HG02840 (cell line): ENCODE measurements around the gene IQGAP1.
"Not testable (repeated sequence)": the region's sequence is repeated elsewhere in the genome, so short reads cannot be mapped to it uniquely, and the experiment has no call there.

Experiments
- ATAC-seq: cut with Tn5 transposase; IDR thresholded peaks from one replicate; pipeline ENCODE4 v1.9.1; 2021; ENCODE audit warnings: mild to moderate bottlenecking, moderate library complexity, moderate number of reproducible peaks; ENCODE audit not compliant: unreplicated experiment, low FRiP score

IQGAP1 gene

DNA sequence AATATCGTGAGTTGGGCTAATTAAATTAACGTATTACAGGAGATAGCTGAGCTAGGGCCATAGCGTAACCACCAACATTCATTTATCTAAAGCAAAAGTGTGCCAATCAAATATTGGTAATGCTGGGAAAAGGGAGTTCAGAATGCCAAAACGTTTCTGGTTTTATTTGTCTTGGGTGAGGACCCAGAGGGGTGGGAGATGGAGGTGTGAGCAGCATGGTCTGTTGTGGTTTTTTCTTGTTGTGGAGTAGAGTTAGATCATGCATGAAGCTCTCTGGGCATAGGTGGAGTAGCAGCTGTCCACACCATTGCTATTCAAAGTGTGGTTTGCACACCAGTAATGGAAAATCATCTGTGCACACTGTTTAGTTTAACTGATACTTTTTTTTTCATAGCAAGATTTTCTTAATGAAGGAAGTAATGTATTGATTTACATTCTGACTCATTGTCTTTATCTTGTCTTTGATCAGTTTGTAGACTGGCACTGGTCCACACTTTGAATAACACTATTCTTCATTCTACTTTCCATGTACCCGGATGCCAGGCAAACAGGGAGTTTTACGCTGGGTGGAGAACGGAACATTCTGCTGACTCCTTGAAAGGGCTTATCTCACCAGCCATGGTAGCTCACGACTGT lies 90.9 kb downstream of the IQGAP1 start:
- ATAC-seq, result no peak

DNA sequence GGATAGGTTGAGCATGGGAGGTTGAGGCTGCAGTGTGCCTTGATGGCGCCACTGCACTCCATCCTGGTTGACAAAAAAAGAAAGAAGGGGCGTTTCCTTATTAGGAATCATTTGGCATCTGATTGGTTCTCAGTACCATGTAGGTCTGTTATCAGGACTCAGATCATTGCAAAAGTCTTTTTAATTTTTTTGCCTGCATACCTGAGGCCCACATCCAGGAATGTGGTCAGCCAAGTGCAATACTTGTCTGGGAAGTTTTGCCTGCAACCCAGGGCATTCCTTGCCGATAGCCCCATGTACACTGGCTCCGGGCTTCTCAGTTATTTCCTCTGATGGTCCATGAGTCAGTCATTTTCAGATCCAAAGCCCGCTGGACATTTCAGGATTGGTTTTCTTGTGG lies 91.6 kb downstream of the IQGAP1 start:
- no peak for ATAC-seq

DNA sequence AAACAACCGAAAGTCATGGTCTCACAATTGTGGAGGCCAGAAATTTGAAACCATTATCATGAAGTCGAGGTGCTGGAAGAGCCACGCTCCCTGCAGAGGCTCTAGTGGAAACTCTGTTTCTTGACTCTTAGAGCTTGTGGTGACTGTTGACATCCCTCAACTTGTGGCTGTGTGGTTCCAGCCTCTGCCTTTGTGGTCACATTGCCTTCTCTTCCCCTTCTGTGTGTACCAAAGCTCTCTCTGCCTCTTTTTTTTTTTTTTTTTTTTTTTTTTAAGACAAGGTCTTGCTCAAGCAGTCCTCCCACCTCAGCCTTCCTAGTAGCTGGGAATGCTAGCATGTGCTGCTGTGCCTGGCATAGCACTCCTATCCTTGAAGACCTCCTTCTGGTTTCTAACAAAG lies 93.0 kb downstream of the IQGAP1 start:
- ATAC-seq, result no peak

DNA sequence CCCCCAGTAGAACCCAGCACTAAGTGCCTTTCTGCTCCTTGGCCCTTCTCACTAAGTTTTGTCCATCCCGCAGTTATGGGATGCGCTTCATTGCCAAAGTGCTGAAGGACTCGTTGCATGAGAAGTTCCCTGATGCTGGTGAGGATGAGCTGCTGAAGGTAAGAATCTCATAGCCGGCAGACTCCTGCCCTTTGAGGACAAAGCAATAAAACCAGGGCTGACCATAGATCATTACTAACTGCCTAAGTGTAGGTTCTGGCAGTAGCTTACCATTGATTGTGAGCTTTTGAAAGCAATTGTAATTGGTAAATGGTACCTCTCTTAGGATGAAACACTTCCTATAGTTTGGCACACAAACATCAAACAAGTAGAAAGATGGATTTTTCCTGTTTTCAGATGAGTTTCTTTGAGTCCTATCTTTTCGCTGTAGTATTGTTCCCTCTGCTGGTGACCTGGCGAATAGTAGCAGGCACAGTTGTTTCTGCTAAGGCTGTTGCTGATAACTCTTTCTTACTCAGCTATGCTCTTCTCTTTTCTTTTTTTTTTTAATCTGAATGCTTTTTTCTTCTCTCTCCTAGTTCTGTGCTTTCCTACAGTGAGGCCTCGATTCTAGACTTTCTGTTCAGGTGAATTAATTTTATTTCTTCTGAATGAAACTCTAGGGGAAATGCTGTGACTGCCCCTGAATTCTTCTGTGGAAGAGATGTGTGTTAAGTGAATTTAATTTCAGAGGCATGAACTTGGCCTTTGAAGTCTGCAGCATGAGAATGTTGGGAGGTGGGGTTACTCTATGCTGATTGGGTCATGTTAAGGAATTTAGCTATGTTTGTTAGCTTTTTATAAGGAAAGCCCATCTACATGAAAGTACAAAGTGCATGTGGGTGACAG lies 94.3 kb downstream of the IQGAP1 start:
- ATAC-seq, result no peak

DNA sequence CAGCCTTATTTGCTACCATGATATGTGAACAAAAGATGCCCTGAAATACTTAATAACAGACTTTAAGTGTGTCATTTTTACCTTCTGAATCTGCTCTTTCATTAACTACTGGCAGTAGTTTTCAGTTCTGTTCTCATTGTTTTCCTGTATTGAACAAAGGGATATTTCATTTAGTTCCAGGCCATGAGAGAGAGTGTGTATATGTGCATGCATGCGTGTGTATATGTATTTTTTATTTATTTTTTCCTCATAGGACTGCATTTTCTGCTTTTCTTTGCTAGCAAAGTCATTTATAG lies 94.9 kb downstream of the IQGAP1 start:
- ATAC-seq, result no peak

DNA sequence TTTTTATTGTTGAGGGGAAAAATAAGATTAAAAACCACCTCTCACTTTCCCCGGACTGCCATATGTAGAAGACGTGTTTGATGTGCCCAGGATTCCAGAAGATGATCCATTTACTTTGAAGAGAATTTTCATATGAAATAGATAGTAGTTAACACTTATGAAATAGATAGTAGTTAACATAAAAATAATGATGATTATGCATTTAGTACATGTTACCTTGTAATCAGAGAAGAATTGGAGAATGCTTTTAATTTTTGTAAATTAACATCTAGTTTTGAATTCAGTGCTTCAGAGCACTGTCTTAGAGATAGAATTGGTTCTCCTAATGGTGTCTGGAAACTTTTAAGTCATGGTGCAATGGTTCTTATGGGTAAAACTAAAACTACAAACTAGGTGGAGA lies 95.6 kb downstream of the IQGAP1 start:
- no peak for ATAC-seq

DNA sequence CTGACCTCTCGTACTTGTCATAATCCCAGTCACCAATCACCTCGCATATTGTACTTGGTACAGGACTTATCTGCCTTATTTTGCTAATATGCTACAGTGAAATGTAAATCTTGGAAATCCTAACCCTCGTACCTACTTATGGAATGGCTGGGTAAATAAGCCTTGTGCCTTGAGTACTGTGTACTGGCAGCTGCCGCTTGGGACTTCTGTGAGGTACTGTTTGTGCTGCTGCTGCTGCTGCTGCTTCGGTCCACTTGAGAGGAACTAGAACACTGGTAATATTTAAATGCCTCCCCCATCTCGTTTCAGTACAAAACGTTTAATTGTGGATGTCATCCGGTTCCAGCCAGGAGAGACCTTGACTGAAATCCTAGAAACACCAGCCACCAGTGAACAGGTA lies 99.1 kb downstream of the IQGAP1 start:
- no peak for ATAC-seq

DNA sequence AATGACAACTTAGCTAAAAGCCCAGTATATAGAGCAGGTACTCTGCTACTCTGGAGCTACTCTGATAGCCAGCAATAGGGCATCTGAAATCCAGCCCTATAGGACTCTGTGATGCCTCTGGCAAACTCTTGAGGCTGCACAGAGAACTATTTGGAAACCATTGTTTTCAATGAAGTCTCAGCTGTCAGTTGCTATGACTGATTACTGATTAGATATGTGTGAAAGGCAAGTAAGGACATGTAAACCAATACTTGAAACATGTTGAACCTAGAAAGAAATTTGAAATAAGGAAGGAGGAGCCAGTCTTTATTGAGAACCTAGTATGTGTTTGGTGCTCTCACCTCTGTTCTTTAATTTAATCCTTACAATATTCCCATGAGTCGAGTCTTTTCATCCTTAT lies 101.5 kb downstream of the IQGAP1 start:
- no peak for ATAC-seq

DNA sequence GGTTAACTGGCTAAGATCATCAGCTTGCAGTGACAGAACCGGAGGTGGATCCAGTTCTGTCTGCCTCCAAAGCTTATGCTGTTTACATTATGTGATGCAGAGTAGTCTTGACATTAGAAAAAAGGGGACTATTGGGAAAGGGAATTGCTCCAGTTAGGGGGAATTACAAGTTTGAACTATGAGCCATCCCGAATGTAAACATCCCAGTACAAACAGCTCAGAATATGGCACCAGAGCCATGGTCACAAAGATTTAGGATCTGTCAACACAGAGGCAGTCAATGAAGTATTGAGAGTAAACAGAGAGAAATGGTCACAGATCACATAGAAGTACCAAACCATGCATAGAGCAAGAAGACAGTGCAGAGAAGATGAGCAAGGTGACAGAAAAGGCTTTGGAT lies 101.9 kb downstream of the IQGAP1 start:
- no peak for ATAC-seq

DNA sequence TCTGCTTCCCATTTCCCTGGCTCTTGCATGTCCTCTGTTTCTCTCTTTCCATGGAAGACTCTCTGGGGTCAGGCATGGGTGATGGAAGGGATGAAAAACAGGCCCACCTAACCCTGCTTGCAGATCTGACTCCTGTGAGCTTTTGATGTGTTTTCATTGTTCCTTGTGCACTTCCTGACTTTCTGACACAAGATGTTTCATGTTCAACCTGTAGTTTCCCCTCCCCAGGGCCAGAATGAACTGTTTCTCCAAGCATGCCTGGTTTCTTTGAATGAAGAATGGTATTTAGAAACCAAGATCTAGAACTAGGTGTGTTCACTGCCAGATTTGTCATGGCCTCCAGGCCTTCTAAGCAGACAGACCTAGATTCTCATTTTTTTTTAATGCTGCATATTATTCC lies 105.6 kb downstream of the IQGAP1 start:
- ATAC-seq, result no peak

DNA sequence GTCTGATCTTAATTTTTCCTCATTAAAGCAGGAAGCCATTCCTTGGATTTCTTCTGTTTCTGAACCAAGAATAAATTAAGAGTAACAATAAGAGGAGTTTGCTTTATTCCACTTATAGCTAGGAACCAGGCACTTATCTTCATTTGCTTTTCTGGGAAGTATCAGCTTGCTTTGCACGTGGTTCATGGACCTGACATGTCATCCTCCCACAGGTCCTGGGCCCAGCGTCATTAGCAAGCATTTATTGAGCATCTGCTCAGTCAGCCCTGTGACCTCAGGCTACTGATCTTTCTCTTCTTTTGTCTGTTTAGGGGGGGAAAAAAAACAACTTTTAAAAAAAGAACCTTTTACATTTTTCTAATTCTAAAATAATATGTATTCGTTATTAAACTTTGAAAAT lies 107.0 kb downstream of the IQGAP1 start:
- no peak for ATAC-seq

DNA sequence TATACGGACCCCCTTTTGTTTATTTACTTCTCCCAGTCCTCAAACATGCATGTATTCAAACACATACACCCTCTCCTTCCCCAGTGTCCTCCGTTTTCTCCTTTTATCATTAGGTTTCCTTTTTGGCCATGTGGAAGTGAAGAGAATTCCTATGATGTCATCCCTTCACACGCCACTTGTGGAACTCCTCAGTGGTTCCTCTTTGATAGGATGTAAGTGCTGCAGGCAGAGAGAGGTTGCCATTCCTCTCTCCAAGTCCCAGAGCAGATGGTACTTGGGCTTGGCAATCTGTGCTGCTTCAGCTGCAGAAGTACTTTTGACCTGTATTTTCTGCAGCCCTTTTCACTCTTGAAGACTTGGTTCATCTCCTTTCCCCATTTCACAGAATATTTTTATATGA lies 108.7 kb downstream of the IQGAP1 start:
- ATAC-seq, result no peak

DNA sequence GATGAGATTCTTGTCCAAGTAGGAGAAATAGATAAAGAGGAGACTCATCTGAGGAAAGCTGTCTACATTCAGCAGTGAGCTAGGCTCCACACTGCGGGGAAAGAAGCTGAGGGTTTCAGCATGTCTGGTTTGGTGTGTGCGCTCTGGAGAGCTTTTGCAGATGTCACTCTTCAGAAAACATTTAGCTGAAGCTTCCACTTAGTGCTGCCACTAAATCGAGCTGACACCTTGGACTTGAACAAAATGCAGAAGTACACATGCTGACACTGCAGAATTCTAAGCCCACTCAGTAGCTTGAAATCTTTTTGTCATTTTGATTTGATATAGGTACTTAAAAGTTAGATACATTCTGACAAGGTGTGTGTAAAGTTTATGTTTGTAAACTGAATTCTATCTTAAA lies 109.3 kb downstream of the IQGAP1 start:
- no peak for ATAC-seq

DNA sequence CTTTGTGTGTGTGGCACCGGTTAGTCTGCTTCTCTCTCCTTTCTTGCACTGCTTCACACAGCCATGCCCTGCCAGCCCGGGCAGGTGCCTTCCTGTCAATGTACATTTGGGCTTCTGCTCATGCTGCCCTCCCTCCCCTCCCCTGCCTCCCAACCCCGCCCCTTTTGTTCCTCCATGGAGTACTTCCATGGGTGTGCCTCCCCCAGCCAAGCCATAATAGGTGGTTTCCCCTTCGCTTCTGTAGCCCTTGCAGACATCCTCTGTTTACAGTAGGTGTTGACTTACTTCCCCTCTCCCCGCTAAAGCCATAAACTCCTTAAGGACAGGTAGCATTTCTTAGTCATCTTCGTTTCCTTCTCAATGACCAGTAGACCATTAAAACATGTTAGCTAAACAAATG lies 109.9 kb downstream of the IQGAP1 start:
- ATAC-seq, result no peak

DNA sequence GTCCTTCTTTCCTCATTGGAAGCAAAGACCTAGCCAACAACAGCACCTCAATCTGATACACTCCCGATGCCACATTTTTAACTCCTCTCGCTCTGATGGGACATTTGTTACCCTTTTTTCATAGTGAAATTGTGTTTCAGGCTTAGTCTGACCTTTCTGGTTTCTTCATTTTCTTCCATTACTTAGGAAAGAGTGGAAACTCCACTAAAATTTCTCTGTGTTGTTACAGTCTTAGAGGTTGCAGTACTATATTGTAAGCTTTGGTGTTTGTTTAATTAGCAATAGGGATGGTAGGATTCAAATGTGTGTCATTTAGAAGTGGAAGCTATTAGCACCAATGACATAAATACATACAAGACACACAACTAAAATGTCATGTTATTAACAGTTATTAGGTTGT lies 112.1 kb downstream of the IQGAP1 start:
- ATAC-seq, result no peak

DNA sequence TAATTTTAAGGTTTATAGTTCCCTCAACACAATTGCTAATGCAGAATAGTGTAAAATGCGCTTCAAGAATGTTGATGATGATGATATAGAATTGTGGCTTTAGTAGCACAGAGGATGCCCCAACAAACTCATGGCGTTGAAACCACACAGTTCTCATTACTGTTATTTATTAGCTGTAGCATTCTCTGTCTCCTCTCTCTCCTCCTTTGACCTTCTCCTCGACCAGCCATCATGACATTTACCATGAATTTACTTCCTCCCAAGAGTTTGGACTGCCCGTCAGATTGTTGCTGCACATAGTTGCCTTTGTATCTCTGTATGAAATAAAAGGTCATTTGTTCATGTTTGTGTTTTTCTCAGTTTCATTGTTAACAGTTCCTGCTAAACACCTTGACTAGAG lies 113.9 kb downstream of the IQGAP1 start:
- no peak for ATAC-seq

DNA sequence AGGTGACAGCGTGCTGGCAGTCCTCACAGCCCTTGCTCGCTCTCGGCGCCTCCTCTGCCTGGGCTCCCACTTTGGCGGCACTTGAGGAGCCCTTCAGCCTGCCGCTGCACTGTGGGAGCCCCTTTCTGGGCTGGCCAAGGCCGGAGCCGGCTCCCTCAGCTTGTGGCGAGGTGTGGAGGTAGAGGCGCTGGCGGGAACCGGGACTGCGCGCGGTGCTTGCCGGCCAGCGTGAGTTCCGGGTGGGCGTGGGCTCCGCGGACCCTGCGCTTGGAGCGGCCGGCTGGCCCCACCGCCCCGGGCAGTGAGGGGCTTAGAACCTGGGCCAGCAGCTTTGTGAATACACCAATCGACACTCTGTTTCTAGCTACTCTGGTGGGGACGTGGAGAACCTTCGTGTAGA lies 122.7 kb downstream of the IQGAP1 start:
- not testable (repeated sequence) for ATAC-seq

DNA sequence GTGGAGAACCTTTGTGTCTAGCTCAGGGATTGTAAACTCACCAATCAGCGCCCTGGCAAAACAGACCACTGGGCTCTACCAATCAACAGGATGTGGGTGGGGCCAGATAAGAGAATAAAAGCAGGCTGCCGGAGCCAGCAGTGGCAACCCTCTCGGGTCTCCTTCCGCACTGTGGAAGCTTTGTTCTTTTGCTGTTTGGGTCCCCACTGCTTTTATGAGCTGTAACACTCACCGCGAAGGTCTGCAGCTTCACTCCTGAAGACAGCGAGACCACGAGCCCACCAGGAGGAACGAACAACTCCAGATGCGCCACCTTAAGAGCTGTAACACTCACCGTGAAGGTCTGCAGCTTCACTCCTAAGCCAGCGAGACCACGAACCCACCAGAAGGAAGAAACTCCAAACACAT lies 123.2 kb downstream of the IQGAP1 start:
- not testable (repeated sequence) for ATAC-seq

DNA sequence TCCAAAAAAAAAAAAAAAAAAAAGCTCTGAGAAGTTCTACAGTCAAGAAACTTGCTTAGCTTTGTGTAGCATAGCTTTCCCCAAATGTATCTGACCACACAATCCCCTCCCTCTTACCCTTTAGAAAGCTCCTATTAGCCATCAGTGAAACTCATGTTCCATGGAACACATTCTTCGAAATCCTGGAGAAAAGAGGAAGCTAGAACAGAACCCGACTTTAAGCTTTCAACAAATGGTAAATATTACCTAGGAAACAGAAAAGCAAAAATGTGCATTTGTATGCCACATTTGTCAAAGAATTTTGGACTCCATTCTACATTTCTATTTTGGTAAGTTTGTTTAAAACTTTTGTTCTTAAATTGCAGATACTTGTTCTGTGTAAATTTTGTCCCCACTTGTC lies 124.2 kb downstream of the IQGAP1 start:
- ATAC-seq, result no peak

DNA sequence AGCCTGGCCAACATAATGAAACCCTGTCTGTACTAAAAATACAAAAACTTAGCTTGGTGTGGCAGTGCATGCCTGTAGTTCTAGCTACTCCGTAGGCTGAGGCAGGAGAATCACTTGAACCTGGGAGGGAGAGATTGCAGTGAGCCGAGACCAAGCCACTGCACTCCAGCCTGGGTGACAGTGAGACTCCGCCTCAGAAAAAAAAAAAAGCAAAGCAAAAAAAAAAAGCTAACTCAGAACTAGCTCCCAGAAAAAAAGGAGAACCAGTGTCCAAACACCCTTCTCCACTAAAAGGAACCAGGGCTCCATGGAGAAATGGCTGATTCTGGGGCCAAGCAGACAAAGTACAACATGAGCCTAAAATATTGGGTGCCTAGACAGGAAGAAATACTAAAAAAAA lies 124.9 kb downstream of the IQGAP1 start:
- no peak for ATAC-seq

DNA sequence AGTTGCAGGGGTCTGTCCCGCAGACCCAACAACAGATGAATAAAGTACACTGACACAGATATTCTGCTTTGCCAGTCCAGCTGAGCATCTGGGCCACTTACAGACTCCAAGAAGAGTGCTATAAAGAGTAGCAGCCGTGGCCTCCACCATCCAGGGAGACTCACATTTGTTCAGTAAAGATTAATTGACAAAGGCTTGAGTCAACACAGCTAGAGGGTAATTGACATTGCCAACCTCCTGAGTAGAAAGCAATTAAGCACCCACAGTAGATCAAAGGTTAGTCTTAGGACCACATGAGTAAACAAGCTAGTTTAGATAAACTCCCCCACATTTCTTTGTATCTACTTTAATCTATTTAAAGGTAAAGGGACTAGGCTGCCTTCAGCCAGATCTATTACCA lies 125.4 kb downstream of the IQGAP1 start:
- no peak for ATAC-seq

DNA sequence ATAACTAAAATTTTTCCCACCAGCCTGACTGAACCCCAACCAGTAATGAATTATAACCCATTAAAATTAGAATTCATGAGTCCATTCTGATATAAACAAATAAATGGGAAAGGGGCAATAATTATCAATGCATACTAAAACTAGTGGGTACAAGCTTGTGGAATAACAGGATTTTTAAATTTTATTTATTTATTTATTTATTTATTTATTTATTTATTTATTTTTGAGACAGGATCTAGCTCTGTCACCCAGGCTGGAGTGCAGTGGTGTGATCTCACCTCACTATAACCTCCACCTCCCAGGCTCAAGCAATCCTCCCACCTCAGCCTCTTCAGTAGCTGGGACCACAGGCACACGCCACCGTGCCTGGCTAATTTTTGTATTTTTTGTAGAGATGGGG lies 125.9 kb downstream of the IQGAP1 start:
- ATAC-seq, result not testable (repeated sequence)
